GM20000 (cell line): Measurements from ENCODE around the gene CDH13.

Experiments
- DNase-seq: peaks from one replicate; pipeline ENCODE4 v3.0.0; 2012; ENCODE audit warnings: low spot score
- CTCF ChIP-seq: IDR thresholded peaks from 2 replicates; pipeline ENCODE4 v1.5.1; 2012; ENCODE audit warnings: mild to moderate bottlenecking, control low read depth; ENCODE audit errors: extremely low read depth, missing control alignments

Gene CDH13

GRCh38 chr16:83083361-83083760, 456.6 kb downstream of the CDH13 start:
- DNase-seq: no peak
- no peak for TF ChIP-seq CTCF

GRCh38 chr16:83085660-83086059, 458.9 kb downstream of the CDH13 start:
- TF ChIP-seq CTCF: no peak
- DNase-seq: no peak

DNA sequence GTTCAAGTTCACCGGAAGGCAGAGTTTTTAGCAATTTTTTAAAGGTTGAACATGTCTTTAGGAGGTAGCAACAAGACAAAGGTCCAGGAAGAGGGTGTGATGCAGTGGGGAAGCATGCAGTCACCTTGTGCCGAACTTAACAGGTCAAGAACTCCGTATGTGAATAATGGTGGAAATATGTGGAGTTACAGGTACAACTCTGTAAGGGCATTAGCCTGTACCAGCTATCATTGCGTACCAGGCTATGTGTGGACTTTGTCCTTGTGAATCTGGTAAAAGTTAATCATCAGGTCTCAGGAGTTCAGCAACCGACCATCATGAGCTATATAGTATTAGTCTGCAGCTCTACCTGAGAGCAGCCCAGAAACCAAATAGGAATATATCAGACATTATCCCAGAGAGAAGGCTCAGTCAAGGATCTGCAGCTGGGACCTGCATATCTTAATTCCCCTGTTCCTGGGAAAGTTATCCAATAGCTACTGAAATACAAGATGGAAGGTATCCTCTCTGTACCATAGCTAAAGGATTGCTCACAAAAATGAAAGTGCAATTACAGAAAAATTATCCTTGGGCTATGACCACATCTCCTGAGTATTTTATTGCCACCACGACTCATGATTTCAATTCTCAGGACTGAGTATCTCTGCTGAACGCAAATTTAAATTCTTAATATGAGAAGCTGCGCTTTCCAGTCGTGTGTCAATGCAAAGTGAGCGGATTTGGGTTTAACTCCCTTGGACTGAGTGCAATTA, 469.3 kb downstream of the CDH13 start:
- no peak for TF ChIP-seq CTCF
- DNase-seq: no peak

GRCh38 chr16:83098536-83098935, 471.8 kb downstream of the CDH13 start:
- no peak for TF ChIP-seq CTCF
- DNase-seq: no peak

DNA sequence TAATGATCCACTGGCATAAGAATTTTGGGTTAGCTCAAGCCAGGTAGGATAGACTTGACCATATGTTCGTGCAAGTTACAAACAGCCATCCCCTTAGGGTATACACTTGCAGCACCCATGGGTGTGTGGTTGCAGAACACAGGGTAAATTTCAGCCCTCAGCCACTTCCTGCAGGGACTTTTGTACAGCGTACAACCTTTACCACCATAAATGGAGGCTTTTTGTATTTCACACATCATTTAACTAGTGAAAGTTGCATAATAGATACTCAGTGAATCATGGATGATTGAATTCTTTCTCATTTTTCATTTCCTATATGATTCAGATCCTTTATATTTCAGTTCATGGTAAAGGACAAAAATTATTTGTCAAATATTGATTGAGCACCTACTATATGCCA, 473.9 kb downstream of the CDH13 start:
- no peak for TF ChIP-seq CTCF
- DNase-seq: no peak

DNA sequence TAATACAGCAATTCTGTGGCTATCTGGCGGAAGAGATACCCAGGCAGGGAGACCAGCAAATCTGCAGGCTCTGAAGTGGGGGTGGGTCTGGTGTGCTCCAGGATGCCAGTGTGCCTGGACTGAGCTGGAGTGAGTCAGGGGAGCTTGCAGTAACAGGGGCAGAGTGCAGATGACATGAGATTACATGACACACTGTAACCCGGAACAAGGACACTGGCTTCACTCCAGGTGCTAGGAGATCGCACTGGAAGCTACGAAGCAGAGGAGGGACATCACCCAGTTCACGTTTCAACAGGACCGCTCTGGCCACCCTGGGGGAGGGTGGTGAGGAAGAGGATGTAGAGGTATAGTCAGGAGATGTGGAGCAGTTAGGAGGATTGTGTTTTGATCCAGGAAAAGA, 475.6 kb downstream of the CDH13 start:
- DNase-seq: no peak

More for the DNA sequence above, 475.6 kb downstream of the CDH13 start:
- TF ChIP-seq CTCF: no peak
